ENCODE measurements around the gene CPED1.
"Not testable (repeated sequence)": the region's sequence is repeated elsewhere in the genome, so short reads cannot be mapped to it uniquely, and the experiment has no call there.

CPED1 gene

DNA sequence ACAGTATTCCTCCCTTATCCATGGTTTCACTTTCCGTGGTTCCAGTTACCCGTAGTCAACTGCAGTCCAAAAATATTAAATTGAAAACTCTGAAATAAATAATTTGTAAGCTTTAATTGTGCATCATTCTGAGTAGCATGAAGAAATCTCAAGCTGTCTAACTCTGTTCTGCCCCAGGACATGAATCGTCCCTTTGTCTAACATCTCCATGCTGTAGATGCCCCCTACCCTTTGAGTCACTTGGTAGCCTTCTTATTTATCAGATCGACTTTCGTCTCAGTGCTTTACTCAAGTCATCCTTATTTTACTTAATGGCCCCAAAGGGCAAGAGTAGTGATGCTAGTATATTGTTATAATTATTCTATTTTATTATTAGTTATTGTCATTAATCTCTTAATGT is 41.8 kb downstream of the CPED1 start:
- Histone ChIP-seq H3K79me2 (ENCODE audit: control insufficient read depth, insufficient read depth, low read length, unreplicated experiment) (peaks cover 3% of the 10 kb centered on the region), H3K36me3 (ENCODE audit: insufficient read depth, low read length) (peaks cover 4% of the 10 kb centered on the region; the same call in 1 of the 2 replicates), H3K4me3 (ENCODE audit: low read depth, low read length) (peak overlapping the region; percentile 69), H3K4me1 (ENCODE audit: control insufficient read depth, insufficient read depth, low read length, unreplicated experiment) (peaks cover 30% of the 10 kb centered on the region), H3K27me3 (ENCODE audit: insufficient read depth, low read length) (no peaks in the 10 kb centered on the region), H2AFZ (ENCODE audit: low read length, unreplicated experiment) (no peak overlapping the region), H3K27ac (ENCODE audit: low read depth, low read length) (no peak overlapping the region)

DNA sequence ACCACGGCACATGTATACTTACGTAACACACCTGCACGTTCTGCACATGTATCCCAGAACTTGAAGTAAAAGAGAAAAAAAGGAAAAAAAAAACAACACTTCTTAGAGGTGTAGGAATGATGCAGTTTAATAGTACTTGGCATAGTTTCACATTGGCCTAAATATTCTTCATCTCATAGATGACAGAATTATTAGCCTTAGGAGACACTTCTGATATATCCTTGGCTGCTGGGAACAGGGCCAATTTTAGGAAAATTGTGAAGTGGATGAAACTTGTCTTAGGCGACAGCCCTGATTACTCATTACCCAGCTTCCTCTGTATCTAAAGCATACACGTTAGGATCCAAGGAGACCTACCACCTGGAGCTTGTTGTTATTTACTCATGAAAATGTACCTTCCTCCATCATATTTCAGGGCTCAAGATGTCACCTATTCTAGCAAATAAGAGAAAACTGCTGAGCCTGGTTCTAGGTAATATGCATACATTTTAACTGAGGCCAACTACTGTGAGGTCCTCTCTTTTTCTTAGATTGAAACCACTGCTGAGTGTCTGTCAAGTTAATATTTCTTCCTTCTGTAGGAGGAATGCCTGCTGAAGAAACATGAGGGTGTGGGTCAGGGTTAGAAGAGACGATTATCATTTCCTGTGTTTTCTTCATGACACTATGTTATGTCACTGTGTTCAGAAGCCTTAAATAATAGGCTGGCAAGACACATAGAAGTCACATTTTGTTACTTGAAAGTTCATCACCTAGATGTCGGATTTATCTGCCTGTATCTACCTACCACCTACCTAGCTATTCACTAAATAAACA is 44.3 kb downstream of the CPED1 start:
- no peak overlapping the region for H3K4me3 ChIP-seq (ENCODE audit: low read depth, low read length)
- H3K27ac ChIP-seq (ENCODE audit: low read depth, low read length) = peak overlapping the region; percentile 7; the same call in 1 of the 2 replicates
- H3K27me3 ChIP-seq (ENCODE audit: insufficient read depth, low read length) = no peaks in the 10 kb centered on the region
- peaks cover 3% of the 10 kb centered on the region for H3K79me2 ChIP-seq (ENCODE audit: control insufficient read depth, insufficient read depth, low read length, unreplicated experiment)
- peak overlapping the region; percentile 1 for H2AFZ ChIP-seq (ENCODE audit: low read length, unreplicated experiment)
- H3K4me1 ChIP-seq (ENCODE audit: control insufficient read depth, insufficient read depth, low read length, unreplicated experiment) = peaks cover 27% of the 10 kb centered on the region
- H3K36me3 ChIP-seq (ENCODE audit: insufficient read depth, low read length) = peaks cover 4% of the 10 kb centered on the region; the same call in 1 of the 2 replicates

DNA sequence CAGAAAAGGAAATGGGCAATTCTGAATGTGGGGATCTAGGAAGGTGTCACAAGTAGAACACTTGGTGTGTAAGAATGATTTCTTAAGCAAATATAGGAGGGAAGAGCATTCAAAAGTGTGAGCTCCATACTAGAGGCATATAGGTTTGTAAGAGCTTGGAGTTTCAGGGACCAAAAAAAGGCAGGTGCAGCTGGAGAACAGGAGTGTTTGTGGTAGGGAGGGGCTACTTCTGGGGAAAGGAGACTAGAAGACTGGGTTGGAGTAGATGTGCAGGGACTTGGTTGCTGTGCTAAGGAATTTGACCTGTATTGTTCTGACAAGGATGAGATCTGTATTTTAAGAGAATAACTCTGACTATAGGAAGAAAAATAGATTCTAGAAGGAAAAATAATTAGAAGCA is 46.4 kb downstream of the CPED1 start:
- H3K4me3 ChIP-seq (ENCODE audit: low read depth, low read length) = no peak overlapping the region
- H3K27me3 ChIP-seq (ENCODE audit: insufficient read depth, low read length) = no peaks in the 10 kb centered on the region
- H3K36me3 ChIP-seq (ENCODE audit: insufficient read depth, low read length) = peaks cover 4% of the 10 kb centered on the region; the same call in 1 of the 2 replicates
- H3K79me2 ChIP-seq (ENCODE audit: control insufficient read depth, insufficient read depth, low read length, unreplicated experiment) = peaks cover 4% of the 10 kb centered on the region
- no peak overlapping the region for H2AFZ ChIP-seq (ENCODE audit: low read length, unreplicated experiment)
- H3K4me1 ChIP-seq (ENCODE audit: control insufficient read depth, insufficient read depth, low read length, unreplicated experiment) = peaks cover 12% of the 10 kb centered on the region
- no peak overlapping the region for H3K27ac ChIP-seq (ENCODE audit: low read depth, low read length)

DNA sequence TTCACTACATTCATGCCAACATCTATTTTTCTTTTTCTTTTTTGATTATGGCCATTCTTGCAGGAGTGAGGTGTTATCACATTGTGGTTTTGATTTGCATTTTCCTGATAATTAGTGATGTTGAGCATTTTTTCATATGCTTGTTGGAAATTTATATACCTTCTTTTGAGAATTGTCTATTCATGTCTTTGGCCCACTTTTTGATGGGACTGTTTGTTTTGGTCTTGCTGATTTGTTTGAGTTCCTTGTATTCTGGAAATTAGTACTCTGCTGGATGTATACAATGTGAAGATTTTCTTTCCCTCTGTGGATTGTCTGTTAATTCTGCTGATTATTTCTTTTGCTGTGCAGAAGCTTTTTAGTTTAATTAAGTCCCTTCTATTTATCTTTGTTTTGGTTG is 48.3 kb downstream of the CPED1 start:
- not testable (repeated sequence) for H3K27ac ChIP-seq (ENCODE audit: low read depth, low read length); H3K27me3 ChIP-seq (ENCODE audit: insufficient read depth, low read length); H2AFZ ChIP-seq (ENCODE audit: low read length, unreplicated experiment); H3K4me3 ChIP-seq (ENCODE audit: low read depth, low read length); H3K36me3 ChIP-seq (ENCODE audit: insufficient read depth, low read length); H3K79me2 ChIP-seq (ENCODE audit: control insufficient read depth, insufficient read depth, low read length, unreplicated experiment)
- H3K4me1 ChIP-seq (ENCODE audit: control insufficient read depth, insufficient read depth, low read length, unreplicated experiment) = peaks cover 17% of the 10 kb centered on the region

DNA sequence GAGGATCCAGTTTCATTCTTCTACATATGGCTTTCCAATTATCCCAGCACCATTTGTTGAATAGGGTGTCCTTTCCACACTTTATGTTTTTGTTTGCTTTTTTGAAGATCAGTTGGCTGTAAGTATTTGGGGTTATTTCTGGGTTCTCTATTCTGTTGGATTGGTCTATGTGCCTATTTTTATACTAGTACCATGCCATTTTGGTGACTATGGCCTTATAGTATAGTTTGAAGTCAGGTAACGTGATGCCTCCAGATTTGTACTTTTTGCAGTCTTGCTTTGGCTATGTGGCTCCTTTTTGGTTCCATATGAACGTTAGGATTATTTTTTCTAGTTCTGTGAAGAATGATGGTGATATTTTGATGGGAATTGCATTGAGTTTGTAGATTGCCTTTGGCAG is 48.8 kb downstream of the CPED1 start:
- H3K27ac ChIP-seq (ENCODE audit: low read depth, low read length); H3K27me3 ChIP-seq (ENCODE audit: insufficient read depth, low read length): not testable (repeated sequence)

DNA sequence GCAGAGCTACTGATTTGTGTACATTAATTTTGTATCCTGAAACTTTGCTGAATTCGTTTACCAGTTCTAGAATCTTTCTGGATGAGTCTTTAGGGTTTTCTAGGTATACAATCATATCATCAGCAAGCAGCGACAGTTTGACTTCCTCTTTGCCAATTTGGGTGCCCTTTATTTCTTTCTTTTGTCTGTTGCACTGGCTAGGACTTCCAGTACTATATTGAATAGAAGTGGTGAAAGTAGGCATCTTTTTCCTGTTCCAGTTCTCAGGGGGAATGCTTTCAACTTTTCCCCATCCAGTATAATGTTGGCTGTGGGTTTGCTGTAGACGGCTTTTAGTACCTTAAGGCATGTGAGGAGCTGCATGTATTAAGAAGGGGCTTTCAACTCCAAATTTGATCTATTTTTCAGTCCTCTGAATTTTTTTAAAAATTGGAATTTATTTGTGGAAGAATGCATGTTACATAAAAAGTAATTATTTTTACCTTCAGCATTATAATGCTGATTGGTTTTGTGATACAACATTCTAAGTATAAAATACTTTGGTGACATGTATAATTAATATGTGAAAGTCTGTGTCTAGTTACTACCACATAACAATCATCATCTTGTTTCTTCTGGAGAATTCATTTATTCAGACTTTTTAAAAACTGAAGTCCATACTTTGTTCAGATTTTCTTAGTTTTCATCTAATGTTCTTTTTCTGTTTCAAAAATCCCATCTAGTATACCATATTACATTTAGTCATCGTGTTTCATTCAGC is 49.6 kb downstream of the CPED1 start:
- Histone ChIP-seq H3K79me2 (ENCODE audit: control insufficient read depth, insufficient read depth, low read length, unreplicated experiment) (peaks cover 4% of the 10 kb centered on the region), H3K36me3 (ENCODE audit: insufficient read depth, low read length) (peaks cover 4% of the 10 kb centered on the region; the same call in 1 of the 2 replicates)

More for the DNA sequence above, 48.8 kb downstream of the CPED1 start:
- peaks cover 17% of the 10 kb centered on the region for H3K4me1 ChIP-seq (ENCODE audit: control insufficient read depth, insufficient read depth, low read length, unreplicated experiment)
- H3K79me2 ChIP-seq (ENCODE audit: control insufficient read depth, insufficient read depth, low read length, unreplicated experiment); H3K36me3 ChIP-seq (ENCODE audit: insufficient read depth, low read length); H2AFZ ChIP-seq (ENCODE audit: low read length, unreplicated experiment); H3K4me3 ChIP-seq (ENCODE audit: low read depth, low read length): not testable (repeated sequence)

DNA sequence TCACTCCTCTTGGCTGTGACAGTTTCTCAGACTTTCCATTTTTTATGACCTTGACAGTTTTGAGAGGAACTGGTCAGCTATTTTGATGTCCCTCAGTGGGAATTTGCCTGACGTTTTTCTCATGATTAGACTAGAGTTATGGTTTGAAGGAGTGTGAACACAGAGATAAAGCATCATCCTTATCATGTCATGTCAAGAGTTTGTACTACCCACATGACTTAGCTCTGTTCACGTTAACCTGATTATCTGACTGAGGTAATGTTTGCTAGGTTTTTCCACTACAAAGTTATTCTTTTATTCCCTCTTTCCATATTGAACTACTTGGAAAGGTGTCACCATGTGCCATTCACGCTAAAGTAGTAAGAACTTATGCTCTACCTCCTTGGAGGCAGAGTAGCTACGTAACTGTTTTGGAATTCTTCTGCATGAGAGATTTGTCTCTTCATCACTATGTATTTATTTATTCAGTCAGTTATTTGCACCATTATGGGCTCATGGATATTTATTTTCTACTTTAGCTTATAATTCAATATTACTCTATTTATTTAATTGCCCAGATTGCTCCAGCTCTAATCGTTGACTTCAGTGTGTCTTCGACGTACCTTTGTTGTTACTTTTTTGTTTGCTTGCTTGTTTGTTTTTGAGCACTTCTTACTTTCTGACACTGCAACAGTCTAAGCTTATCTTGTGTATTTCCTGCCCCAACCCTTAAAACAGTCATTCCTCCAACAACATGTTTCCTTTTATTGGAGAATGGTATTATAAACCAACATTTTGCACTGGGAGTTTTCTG is 50.4 kb downstream of the CPED1 start:
- H3K27me3 ChIP-seq (ENCODE audit: insufficient read depth, low read length) = no peaks in the 10 kb centered on the region
- H3K79me2 ChIP-seq (ENCODE audit: control insufficient read depth, insufficient read depth, low read length, unreplicated experiment) = peaks cover 4% of the 10 kb centered on the region
- peaks cover 4% of the 10 kb centered on the region; the same call in 1 of the 2 replicates for H3K36me3 ChIP-seq (ENCODE audit: insufficient read depth, low read length)
- H3K4me1 ChIP-seq (ENCODE audit: control insufficient read depth, insufficient read depth, low read length, unreplicated experiment) = peaks cover 6% of the 10 kb centered on the region
- no peak overlapping the region for H3K4me3 ChIP-seq (ENCODE audit: low read depth, low read length)
- no peak overlapping the region for H2AFZ ChIP-seq (ENCODE audit: low read length, unreplicated experiment)
- no peak overlapping the region for H3K27ac ChIP-seq (ENCODE audit: low read depth, low read length)

More for the DNA sequence above, 49.6 kb downstream of the CPED1 start:
- H3K27ac ChIP-seq (ENCODE audit: low read depth, low read length) = no peak overlapping the region
- H3K4me1 ChIP-seq (ENCODE audit: control insufficient read depth, insufficient read depth, low read length, unreplicated experiment) = peaks cover 9% of the 10 kb centered on the region
- no peak overlapping the region for H2AFZ ChIP-seq (ENCODE audit: low read length, unreplicated experiment)
- no peaks in the 10 kb centered on the region for H3K27me3 ChIP-seq (ENCODE audit: insufficient read depth, low read length)
- no peak overlapping the region for H3K4me3 ChIP-seq (ENCODE audit: low read depth, low read length)

DNA sequence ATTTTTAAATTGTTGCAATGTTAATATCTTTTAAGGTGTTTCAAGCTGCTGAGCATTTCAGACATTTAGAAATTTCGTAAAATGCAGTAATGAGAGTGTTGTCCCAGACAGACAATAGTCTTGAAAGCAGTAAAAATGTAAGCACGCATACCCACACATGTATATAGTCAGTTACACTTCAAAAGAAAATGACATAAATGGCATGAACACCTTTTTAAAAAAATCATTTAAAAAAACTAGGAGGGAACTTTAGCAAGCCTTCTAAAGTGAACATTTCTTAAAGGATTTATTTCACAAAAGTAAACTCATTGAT is 51.0 kb downstream of the CPED1 start:
- Histone ChIP-seq H3K4me1 (ENCODE audit: control insufficient read depth, insufficient read depth, low read length, unreplicated experiment) (peaks cover 6% of the 10 kb centered on the region), H3K27ac (ENCODE audit: low read depth, low read length) (no peak overlapping the region), H3K79me2 (ENCODE audit: control insufficient read depth, insufficient read depth, low read length, unreplicated experiment) (peaks cover 4% of the 10 kb centered on the region), H2AFZ (ENCODE audit: low read length, unreplicated experiment) (no peak overlapping the region), H3K27me3 (ENCODE audit: insufficient read depth, low read length) (no peaks in the 10 kb centered on the region), H3K36me3 (ENCODE audit: insufficient read depth, low read length) (peaks cover 4% of the 10 kb centered on the region; the same call in 1 of the 2 replicates), H3K4me3 (ENCODE audit: low read depth, low read length) (no peak overlapping the region)

DNA sequence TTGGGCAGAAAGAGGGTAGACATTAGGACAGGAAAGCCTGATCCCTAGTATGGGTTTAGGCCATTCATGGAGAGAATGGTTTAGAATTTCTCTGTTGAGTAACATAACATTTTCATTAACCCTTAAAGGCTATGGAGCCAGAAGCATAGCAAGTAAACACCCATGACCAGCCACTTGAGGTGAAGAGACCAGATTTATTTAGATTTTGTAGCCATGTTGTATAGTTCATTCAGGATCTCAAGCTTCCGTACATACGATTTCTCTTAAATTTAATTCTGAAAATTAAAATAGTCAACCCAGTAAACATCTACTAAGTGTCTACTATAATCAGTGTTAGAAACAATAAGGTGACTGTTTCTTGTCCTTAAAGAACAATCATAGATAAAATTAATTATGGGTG is 51.5 kb downstream of the CPED1 start:
- H3K4me1 ChIP-seq (ENCODE audit: control insufficient read depth, insufficient read depth, low read length, unreplicated experiment) = peaks cover 7% of the 10 kb centered on the region
- H3K36me3 ChIP-seq (ENCODE audit: insufficient read depth, low read length) = peaks cover 4% of the 10 kb centered on the region; the same call in 1 of the 2 replicates
- no peak overlapping the region for H3K27ac ChIP-seq (ENCODE audit: low read depth, low read length)
- no peaks in the 10 kb centered on the region for H3K27me3 ChIP-seq (ENCODE audit: insufficient read depth, low read length)
- H2AFZ ChIP-seq (ENCODE audit: low read length, unreplicated experiment) = no peak overlapping the region
- no peak overlapping the region for H3K4me3 ChIP-seq (ENCODE audit: low read depth, low read length)
- H3K79me2 ChIP-seq (ENCODE audit: control insufficient read depth, insufficient read depth, low read length, unreplicated experiment) = peaks cover 4% of the 10 kb centered on the region

DNA sequence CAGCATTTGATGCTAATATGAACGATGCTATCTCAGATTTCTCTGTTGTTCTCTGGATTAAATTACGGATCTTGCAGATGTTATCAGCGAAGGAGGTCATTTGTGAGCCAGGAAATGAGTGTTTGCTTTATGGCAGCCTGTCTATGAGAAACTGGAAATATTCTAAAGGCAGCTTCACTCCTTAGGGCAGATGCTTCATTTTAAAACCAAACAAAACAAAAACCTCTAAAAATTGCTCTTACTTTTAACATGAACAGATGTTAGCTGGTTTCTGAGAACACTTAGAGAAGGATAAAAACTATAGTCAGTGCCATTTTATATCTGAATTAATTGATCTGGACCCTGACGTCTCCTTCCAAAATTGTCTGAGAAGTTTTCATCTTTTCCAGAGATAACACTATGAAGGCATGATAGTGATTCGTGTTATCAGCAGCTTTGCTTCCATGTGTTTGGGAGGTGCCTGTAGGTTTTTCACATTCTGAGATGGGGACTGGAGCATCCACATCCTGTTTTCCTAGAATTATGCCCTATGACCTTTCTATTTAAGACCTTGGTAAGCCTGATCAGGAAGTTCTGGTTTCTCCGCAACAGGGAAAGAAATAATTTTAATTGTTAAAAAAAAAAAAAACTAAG is 53.1 kb downstream of the CPED1 start:
- Histone ChIP-seq H3K4me3 (ENCODE audit: low read depth, low read length) (peak overlapping the region; percentile 41), H2AFZ (ENCODE audit: low read length, unreplicated experiment) (peak overlapping the region; percentile 76), H3K4me1 (ENCODE audit: control insufficient read depth, insufficient read depth, low read length, unreplicated experiment) (peaks cover 13% of the 10 kb centered on the region), H3K27ac (ENCODE audit: low read depth, low read length) (peak overlapping the region; percentile 15; the same call in 1 of the 2 replicates), H3K36me3 (ENCODE audit: insufficient read depth, low read length) (peaks cover 3% of the 10 kb centered on the region; the same call in 1 of the 2 replicates), H3K27me3 (ENCODE audit: insufficient read depth, low read length) (no peaks in the 10 kb centered on the region), H3K79me2 (ENCODE audit: control insufficient read depth, insufficient read depth, low read length, unreplicated experiment) (peaks cover 4% of the 10 kb centered on the region)

Data from ACC112 (cell line).